Neural progenitor cell (in vitro differentiated cells): Measurements from ENCODE around the gene UNK. TPM values are rescaled to one million over a fixed set of nuclear protein-coding genes. Genes with fewer than 3 reads are reported as not detected.

Source experiments
- DNase-seq: peaks from one replicate; pipeline ENCODE4 v3.0.0-alpha.2; 2016; ENCODE audit warnings: low spot score
- H2AFZ ChIP-seq: fragments of 200-600 bp; sonication (generic); replicated peaks from 2 replicates; pipeline ENCODE4 v1.6.1; 2016; ENCODE audit warnings: antibody characterized with exemption
- H3F3A ChIP-seq: fragments of 200-600 bp; sonication (generic); 2 replicates; pipeline ENCODE4 v1.6.1; 2016; ENCODE audit warnings: antibody characterized with exemption, low read depth
- H3K27ac ChIP-seq: fragments of 200-600 bp; sonication (generic); 2 replicates; pipeline ENCODE4 v1.5.1; 2016; ENCODE audit warnings: mild to moderate bottlenecking
- H3K27me3 ChIP-seq: fragments of 200-600 bp; sonication (generic); 2 replicates; pipeline ENCODE4 v1.6.1; 2016; ENCODE audit warnings: mild to moderate bottlenecking, moderate library complexity
- H3K36me3 ChIP-seq: fragments of 200-600 bp; sonication (generic); 2 replicates; pipeline ENCODE4 v1.5.1; 2016
- H3K4me1 ChIP-seq: fragments of 200-600 bp; sonication (generic); 2 replicates; pipeline ENCODE4 v1.6.1; 2016; ENCODE audit warnings: mixed run types
- H3K4me2 ChIP-seq: fragments of 200-600 bp; sonication (generic); 2 replicates; pipeline ENCODE4 v1.6.1; 2016
- H3K4me3 ChIP-seq: fragments of 200-600 bp; sonication (generic); 2 replicates; pipeline ENCODE4 v1.5.1; 2016
- H3K79me2 ChIP-seq: fragments of 200-600 bp; sonication (generic); 2 replicates; pipeline ENCODE4 v1.6.1; 2016; ENCODE audit warnings: low read depth
- H3K9ac ChIP-seq: fragments of 200-600 bp; sonication (generic); 2 replicates; pipeline ENCODE4 v1.6.1; 2016
- H3K9me3 ChIP-seq: fragments of 200-600 bp; sonication (generic); 2 replicates; pipeline ENCODE4 v1.5.1; 2016; ENCODE audit warnings: low read depth
- H4K20me1 ChIP-seq: fragments of 200-600 bp; sonication (generic); 2 replicates; pipeline ENCODE4 v1.6.1; 2016; ENCODE audit warnings: low read depth
- H3K27ac Mint-ChIP-seq: 3 replicates; pipeline ENCODE4 v1.8.0; 2021; ENCODE audit warnings: mixed read lengths
- H3K27me3 Mint-ChIP-seq: 2 replicates; pipeline ENCODE4 v1.8.0; 2022; ENCODE audit warnings: low read depth, mild to moderate bottlenecking, inconsistent platforms, moderate library complexity, mixed read lengths; ENCODE audit not compliant: insufficient read depth
- H3K36me3 Mint-ChIP-seq: 3 replicates; pipeline ENCODE4 v1.8.0; 2021; ENCODE audit warnings: mixed read lengths
- H3K4me1 Mint-ChIP-seq: 3 replicates; pipeline ENCODE4 v1.8.0; 2021; ENCODE audit warnings: mixed read lengths
- H3K4me3 Mint-ChIP-seq: 3 replicates; pipeline ENCODE4 v1.8.0; 2021; ENCODE audit warnings: mild to moderate bottlenecking, moderate library complexity, mixed read lengths
- H3K9me3 Mint-ChIP-seq: 3 replicates; pipeline ENCODE4 v1.8.0; 2020; ENCODE audit warnings: mixed read lengths
- EZH2 ChIP-seq: fragments of 200-600 bp; sonication (generic); IDR thresholded peaks from 2 replicates; pipeline ENCODE4 v1.6.1; 2017; ENCODE audit warnings: antibody characterized with exemption, mild to moderate bottlenecking, moderate library complexity
- EZH2phosphoT487 ChIP-seq: fragments of 200-600 bp; sonication (generic); IDR thresholded peaks from 2 replicates; pipeline ENCODE4 v1.6.1; 2017; ENCODE audit warnings: antibody characterized with exemption
- total RNA-seq: library from RNA; depleted of rRNA; stranded (reverse); fragments of >200 nt; gene quantifications from 2 replicates; pipeline ENCODE4 v1.2.3, GENCODE V29; 2015; ENCODE audit warnings: low replicate concordance
- TF ChIP-seq, protein P1 (sequence below): fragments of 200-600 bp; sonication (generic); IDR thresholded peaks from 2 replicates; pipeline ENCODE4 v1.5.1; 2017; ENCODE audit warnings: antibody characterized with exemption, mild to moderate bottlenecking

Gene UNK
- total RNA-seq, 1 donor from 2014 or later: 38.5 TPM

DNA sequence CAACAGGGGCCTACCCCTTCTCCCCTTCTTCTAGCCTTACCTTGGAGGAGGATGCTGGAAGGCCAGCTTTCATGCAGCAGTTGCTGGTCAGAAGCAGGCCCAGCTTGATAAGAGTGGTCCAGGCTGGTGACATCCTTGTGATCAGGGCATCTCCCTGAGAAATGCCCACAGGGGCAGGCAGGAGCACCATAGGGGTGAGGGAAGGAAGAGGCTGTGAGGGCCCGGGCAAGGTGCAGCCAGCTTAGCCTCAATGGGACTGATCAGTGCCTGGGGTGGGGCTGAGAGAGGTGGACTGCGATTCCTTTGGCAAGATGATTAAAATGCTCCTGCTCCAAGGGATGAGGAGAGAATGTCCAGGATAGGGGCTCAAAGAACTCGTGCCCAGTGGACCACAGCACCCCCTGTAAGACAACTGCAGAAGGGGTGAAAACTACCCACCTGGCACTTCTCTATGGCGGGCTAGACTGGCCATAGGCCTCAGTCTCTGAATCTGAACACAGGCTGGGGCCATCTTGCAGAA is 10.1 kb upstream of the UNK start:
- Mint-ChIP-seq H3K4me1 (peaks cover 26% of the 10 kb centered on the region), H3K4me3 (peak overlapping the region; percentile 46), H3K9me3 (peaks cover under 1% of the 10 kb centered on the region), H3K27ac (no peak overlapping the region), H3K36me3 (peaks cover 26% of the 10 kb centered on the region), H3K27me3 (peaks cover 7% of the 10 kb centered on the region)
- Histone ChIP-seq H4K20me1 (peaks cover 48% of the 10 kb centered on the region), H3K79me2 (peaks cover 31% of the 10 kb centered on the region), H3K36me3 (peaks cover 16% of the 10 kb centered on the region), H3K4me3 (no peak overlapping the region), H3K27ac (peak overlapping the region; percentile 61), H3K27me3 (no peaks in the 10 kb centered on the region), H3K4me2 (no peak overlapping the region), H3F3A (peaks cover 62% of the 10 kb centered on the region), H3K4me1 (peaks cover 14% of the 10 kb centered on the region), H2AFZ (no peak overlapping the region), H3K9ac (no peak overlapping the region), H3K9me3 (no peaks in the 10 kb centered on the region)
- TF ChIP-seq, protein P1, sequence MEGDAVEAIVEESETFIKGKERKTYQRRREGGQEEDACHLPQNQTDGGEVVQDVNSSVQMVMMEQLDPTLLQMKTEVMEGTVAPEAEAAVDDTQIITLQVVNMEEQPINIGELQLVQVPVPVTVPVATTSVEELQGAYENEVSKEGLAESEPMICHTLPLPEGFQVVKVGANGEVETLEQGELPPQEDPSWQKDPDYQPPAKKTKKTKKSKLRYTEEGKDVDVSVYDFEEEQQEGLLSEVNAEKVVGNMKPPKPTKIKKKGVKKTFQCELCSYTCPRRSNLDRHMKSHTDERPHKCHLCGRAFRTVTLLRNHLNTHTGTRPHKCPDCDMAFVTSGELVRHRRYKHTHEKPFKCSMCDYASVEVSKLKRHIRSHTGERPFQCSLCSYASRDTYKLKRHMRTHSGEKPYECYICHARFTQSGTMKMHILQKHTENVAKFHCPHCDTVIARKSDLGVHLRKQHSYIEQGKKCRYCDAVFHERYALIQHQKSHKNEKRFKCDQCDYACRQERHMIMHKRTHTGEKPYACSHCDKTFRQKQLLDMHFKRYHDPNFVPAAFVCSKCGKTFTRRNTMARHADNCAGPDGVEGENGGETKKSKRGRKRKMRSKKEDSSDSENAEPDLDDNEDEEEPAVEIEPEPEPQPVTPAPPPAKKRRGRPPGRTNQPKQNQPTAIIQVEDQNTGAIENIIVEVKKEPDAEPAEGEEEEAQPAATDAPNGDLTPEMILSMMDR: no peak
- TF ChIP-seq EZH2phosphoT487 (no peak), EZH2 (no peak)
- no peak for DNase-seq

DNA sequence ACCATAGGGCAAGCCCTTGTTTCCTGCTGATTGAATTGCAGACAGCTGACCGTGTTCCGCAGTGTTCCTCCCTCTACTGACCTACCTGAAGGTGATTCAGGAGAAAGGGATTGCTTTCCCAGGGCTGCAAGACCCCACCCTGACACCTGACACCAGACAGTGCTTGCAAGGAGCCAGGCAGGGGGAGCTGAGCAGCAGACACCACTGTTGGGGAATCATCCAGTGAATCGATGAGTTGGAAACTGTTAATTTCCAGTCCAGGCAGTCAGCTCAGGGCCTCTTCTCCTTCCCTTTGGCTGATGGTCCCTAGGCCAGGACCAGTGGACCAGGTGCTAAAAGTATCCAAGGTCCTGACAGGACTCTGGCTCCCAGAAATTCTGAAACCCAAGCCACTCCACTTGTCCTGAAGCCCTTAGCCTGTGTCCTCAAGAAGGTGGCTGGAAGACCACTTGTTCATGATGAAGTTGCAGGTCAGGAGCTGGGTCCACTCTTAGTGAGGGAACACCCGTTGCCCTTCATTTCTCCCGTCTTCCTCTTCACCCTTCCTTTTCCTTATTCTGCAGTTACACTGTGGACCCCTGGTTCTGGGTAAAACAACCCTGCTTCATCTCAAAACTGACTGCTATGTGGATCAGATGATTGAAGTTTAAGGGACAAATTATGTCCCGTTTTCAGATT is 9.5 kb upstream of the UNK start:
- no peaks in the 10 kb centered on the region for H3K9me3 ChIP-seq
- no peak overlapping the region for H3K9ac ChIP-seq
- peaks cover 48% of the 10 kb centered on the region for H4K20me1 ChIP-seq
- Mint-ChIP-seq H3K27ac (no peak overlapping the region), H3K9me3 (peaks cover 2% of the 10 kb centered on the region), H3K27me3 (peaks cover 10% of the 10 kb centered on the region), H3K4me1 (peaks cover 32% of the 10 kb centered on the region), H3K4me3 (no peak overlapping the region), H3K36me3 (peaks cover 29% of the 10 kb centered on the region)
- H3F3A ChIP-seq: peaks cover 64% of the 10 kb centered on the region
- H3K79me2 ChIP-seq: peaks cover 31% of the 10 kb centered on the region
- H3K27ac ChIP-seq: peak overlapping the region; percentile 61
- H3K36me3 ChIP-seq: peaks cover 16% of the 10 kb centered on the region
- no peak overlapping the region for H3K4me3 ChIP-seq
- H3K27me3 ChIP-seq: no peaks in the 10 kb centered on the region
- peaks cover 16% of the 10 kb centered on the region for H3K4me1 ChIP-seq
- H3K4me2 ChIP-seq: no peak overlapping the region
- TF ChIP-seq, protein P1: no peak
- TF ChIP-seq EZH2 (no peak), EZH2phosphoT487 (no peak)
- DNase-seq: no peak
- no peak overlapping the region for H2AFZ ChIP-seq

DNA sequence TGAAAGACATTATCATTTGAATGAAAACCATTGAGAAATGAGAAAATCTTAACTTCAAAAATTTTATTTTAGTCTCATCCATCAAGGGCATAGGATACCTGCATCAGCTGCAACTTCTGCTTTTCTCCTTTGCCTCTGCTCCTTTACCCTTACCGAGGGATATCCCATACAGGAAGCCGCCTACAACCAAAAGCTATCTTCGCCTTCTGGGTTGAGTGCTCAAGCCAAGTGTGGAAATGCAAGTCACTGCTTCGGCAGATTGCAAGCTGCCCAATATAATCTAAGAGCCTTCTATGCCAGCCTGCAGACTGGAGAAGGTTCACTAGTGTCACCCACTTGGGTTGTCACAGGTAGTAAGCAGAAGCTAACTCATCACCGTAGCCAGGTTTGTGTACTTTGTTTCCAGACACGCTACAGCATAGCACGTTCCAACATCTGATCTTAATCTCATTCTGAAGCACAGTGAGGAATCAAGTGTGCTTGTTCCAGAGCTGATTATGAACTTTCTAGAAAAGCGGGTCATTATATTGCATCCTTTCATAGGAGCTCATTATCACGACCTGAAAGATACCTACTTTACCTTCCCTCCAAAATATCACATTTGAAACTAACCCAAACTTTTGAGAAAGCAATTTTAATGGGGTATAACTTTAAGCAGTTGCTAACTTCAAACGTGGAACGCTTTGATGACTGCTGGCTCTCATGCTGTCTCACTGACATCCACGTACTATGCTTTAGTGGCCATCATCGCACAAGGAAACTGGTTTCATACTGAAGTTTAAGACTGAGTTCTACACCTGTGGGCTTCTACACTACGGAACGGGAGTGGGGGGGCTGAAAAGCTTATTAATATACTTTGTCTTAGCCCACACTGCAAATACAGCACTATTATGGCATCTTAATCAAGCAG is 8.0 kb upstream of the UNK start:
- H3K4me3 Mint-ChIP-seq: peak overlapping the region; percentile 100
- DNase-seq: no peak
- Histone ChIP-seq H3F3A (peaks cover 68% of the 10 kb centered on the region), H3K36me3 (peaks cover 16% of the 10 kb centered on the region), H3K27me3 (no peaks in the 10 kb centered on the region), H2AFZ (no peak overlapping the region), H3K4me1 (peaks cover 17% of the 10 kb centered on the region), H3K4me2 (peak overlapping the region; percentile 100), H3K9me3 (no peaks in the 10 kb centered on the region), H3K4me3 (peak overlapping the region; percentile 99), H4K20me1 (peaks cover 48% of the 10 kb centered on the region), H3K9ac (no peak overlapping the region), H3K27ac (no peak overlapping the region), H3K79me2 (peaks cover 31% of the 10 kb centered on the region)
- peaks cover 10% of the 10 kb centered on the region for H3K27me3 Mint-ChIP-seq
- peaks cover 29% of the 10 kb centered on the region for H3K4me1 Mint-ChIP-seq
- peaks cover 29% of the 10 kb centered on the region for H3K36me3 Mint-ChIP-seq
- TF ChIP-seq EZH2phosphoT487 (no peak), EZH2 (no peak)
- TF ChIP-seq, protein P1: no peak
- H3K9me3 Mint-ChIP-seq: peaks cover 2% of the 10 kb centered on the region
- no peak overlapping the region for H3K27ac Mint-ChIP-seq
